Measurements from ENCODE around the gene PCDH18.

Gene PCDH18

GRCh38 chr4:137471461-137471860 lies 60.8 kb downstream of the PCDH18 start:
- no peak for DNase-seq (ENCODE audit: insufficient read length, low spot score)
- FAIRE-seq: no peak

GRCh38 chr4:137470806-137471205 lies 61.5 kb downstream of the PCDH18 start:
- FAIRE-seq: no peak
- DNase-seq (ENCODE audit: insufficient read length, low spot score): no peak
